GM04503 (cell line): ENCODE data around the gene DNAJB6.

Experiments
- DNase-seq: peaks from one replicate; pipeline ENCODE4 v3.0.0-alpha.2; 2012; ENCODE audit warnings: low read depth

The DNAJB6 gene

DNA sequence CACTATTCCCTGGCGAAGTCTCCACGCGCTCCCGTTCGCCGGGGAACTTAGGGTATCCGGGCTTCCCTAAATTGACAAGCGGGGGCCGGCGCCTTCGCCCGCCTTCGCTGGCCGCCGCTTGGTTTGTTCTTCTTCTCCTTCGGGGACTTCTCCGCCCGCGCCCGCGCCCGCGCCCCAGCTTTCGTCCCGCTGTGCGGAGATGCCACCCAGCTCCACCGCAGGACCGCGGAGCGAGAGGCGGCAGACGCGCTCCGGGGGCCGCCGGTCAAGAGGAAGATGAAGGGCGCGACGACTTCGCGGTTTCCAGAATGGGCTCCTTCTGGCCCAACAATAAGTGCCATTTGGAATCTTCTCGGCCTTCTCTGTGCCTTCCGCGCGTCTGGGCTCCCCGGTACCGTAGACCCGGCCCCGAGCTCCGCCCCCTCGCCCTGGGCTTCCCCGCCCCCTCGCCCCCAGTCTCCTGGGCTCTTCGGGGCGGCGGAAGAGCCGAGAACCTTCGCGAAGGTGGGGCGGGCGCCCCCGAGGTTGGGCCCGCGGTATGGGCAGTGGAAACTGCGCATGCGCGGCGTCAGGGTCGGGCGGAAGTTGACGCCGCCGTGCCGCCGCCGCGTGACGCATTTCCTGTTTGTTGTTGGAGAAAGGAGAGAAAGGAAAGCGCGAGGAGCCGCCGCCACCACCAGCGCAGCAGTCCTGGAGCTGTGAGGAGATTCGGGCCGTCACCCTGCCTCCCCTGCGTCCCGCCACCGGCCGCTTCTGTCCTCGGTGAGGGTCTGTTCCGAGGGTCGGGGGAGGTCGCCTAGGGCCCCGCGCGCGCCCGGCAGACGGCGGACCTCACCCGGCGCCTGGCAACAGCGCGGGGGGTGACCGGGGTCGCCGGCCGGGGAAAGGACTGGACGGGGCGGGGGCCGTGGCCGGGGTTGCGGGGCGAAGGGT, at the start of gene DNAJB6:
Gene DNAJB6, plus strand, starts transcription at position 622 of the 933 bp plus-strand sequence. CDS start 21,569 bp downstream, outside the sequence.
- DNase-seq: no peak

DNA sequence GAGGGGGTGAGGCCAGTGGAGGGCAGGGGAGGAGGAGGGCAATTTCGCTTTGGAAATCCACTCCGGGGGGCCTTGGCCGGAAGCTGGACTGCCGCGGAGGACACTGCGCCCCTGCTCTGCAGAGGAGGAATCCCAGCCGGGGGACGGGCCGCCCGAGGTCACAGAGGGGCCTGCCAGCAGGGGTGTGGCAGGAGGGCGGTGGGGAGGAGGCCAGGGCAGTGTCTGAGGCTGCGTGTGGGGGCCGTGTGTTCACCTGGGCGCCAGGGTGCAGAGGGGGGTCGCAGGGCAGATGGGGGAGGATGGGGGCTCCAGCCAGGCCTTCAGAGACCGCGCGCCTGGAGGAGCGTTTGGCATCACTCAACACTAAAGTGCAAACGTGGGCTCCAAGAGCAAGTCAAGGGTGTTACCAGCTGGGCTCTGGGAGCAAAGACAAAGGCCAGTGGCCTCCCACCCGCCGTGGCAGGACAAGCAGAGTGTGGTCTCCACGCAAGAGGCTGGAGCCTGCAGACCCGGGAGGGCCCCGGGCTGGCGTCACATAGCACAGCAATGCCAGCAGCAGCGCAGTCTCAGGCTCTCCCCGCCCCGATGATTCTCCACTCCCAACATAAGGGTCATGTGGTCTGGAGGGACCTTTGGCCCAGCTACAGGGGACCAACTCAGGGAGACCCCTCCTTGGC, 45.3 kb upstream of the DNAJB6 start:
- DNase-seq: no peak

DNA sequence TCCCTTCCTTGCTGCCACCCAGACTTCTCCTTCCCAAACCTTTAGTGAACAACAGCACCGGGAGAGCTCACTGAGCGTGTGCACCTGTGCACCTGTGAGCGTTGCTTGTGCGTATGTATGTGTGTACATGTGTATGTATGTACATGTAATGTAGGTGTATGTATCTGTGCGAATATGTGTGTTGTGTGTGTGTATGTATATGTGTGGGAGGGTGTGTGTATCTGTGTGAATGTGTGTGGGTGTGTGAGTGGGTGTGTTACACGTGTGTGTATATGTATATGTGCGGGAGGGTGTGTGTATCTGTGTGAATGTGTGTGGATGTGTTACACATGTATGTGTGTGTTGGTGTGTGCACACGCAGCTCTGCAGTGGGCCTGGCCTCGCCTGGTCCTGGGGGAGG, 44.5 kb upstream of the DNAJB6 start:
- no peak for DNase-seq

DNA sequence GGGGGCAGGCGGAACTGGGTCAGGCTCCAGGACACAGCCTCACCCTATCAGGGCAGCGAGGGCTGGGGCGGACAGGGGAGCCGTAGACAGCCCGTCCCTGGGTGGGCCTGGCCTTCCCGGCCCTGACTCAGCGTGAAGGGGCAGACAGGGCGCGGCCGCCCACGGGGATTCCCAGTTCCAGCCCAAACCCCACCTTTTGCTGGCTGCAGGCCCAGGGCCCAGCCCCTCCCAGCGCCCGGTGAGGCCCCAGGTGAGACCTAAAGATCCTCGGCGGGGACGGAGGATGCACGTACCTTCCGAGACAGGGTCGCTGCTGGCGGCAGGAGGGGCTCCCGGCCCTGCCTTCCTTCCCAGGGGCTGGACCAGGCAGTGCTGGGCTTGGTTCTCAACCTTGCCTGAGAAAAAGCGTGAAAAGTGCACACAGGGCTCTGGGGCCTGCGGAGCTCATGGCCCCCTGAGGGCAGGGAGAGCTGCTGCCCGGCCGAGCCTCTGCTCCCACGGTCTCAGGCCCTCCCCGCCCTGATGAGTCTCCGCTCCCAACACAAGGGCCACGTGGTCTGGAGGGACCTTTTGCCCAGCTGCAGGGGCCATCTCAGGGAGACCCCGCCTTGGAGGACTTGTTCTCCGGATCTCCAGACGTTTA, 43.9 kb upstream of the DNAJB6 start:
- DNase-seq: no peak

DNA sequence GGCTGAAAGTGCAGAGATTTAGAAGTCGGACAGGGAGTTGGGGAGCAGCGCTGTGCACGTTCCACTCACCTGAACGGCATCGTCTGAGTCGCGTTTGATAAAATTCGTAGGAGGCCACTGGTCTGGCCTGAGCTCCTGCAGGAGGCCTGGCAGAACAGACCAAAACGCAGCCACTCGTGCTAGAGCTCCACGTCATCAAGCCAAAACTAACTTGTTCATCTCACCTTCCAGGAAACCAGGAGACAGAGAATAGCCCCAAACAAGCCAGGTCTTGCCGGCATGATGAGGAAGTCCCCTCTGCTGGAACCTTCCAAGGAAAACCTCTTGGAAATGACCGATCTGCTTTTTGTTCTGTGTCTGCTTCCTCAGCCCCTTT, 43.4 kb upstream of the DNAJB6 start:
- DNase-seq: no peak

DNA sequence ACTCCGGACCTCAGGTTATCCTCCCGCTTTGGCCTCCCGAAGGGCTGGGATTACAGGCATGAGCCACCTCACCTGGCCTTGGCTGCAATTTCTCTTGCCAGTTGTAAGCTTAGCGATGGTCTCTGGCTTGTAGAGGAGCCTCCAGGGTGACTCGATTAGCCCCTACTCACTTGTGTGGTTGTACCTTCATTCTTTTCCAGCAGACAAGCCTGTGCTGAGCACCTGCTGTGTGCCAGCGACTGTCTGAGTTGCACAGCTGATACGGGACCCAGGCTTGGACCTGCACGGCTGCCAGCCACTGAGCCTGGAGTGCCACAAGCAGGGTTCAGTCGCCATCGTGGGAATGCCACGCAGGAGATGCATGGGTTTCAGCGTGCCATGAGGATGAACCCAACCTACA, 42.0 kb upstream of the DNAJB6 start:
- DNase-seq: no peak

DNA sequence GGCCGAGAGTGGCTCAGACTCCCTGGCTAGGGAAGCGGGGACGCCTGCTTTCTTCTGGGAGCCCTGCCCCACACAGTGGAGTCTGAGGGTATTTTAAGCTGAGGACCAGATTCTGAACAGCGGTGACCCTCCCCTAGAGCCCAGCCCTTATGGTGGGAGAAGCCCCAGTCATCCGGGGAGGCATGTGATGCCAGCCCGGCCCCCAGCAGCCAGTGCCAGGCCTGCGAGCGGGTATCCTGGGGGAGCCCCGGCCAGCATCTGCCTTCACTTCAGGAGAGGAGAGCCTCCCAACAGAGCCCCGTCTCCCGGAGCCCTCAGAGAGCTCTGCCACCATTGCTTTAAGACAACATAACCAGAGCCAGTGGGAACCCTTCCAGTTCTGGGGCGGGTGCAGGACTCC, 41.5 kb upstream of the DNAJB6 start:
- no peak for DNase-seq

DNA sequence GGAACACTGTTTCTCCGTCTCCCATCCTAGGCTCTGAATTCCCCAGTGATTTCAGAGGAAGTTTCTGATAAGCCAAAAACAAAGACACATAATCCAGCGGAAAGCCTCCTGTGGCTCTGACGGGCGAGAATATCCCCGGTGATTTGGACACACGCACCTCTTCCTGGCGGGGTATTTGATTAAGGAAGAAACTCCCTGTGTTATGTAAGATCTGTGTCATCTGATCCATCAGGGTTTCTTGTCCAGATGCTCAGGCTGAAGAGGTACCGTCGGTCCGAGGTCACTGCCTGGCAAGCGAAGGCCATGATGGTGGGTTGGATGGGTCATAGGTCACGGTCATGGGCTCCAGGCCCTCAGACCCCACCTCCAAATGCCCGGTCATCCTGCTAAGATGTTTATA, 39.6 kb upstream of the DNAJB6 start:
- no peak for DNase-seq

DNA sequence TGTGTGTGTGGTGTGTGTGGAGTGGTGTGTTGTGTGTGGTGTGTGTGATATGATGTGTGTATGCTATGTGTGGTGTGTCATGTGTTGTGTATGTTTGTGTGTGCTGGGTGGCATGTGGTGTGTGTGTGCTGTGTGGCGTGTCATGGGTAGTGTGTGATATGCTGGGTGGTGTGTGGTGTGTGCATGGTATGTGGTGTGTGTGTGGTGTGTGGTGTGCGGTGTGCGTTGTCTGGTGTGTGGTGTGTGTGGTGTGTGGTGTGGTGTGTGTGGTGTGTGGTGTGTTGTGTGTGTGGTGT, 37.5 kb upstream of the DNAJB6 start:
- no peak for DNase-seq

DNA sequence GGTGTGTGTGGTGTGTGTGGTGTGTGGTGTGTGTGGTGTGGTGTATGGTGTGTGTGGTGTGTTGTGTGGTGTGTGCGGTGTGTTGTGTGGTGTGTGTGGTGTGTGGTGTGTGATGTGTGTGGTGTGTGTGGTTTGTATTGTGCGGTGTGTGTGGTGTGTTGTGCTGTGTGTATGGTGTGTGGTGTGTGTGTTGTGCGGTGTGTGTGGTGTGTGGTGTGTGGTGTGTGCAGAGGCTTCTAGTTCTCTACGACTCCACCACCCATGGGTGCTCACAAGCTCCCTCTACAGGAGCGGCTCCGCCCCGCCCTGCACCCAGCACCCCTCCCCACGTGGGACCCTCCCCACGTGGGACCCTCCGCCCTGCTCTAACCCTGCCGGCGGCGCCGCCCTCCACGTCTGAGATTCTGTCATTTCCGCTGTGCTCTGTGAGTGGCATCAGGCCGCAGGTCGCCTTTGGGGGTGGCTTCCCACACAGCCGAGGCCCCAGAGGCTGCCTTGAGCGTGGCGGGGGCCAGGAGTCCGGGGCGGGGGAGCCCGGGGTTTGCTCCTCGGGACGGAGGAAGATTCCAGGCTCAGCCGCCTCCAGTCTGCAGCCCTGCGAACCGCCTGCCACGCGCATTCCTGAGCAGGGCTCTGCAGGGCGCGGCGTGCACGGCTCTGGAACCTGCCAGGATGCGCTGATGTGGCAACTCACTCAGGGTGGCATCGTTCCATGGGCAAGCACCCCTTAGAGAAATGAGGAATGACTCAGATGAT, 37.0 kb upstream of the DNAJB6 start:
- no peak for DNase-seq

DNA sequence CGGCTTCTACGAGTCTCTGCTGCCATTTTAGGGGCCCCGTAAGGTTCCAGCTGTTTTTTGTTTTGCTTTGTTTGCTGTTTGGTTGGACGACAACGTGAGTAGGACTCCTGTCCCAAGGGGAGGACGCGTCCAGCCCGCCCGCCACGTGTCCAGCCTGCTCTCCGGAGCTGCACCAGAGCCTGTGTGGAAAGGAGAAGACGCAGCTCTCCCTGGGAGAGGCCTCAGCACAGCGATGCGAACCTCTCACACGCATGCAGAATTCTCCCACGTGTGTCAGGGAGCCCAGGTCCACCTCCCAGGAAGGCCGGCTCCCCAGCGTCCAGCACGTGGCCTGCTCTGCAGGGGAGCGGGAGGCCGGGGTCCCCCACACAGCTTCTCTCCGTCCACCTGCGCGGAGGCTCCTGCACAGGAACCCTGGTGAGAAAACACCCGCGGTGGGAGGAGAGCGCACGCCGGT, 36.4 kb upstream of the DNAJB6 start:
- no peak for DNase-seq

DNA sequence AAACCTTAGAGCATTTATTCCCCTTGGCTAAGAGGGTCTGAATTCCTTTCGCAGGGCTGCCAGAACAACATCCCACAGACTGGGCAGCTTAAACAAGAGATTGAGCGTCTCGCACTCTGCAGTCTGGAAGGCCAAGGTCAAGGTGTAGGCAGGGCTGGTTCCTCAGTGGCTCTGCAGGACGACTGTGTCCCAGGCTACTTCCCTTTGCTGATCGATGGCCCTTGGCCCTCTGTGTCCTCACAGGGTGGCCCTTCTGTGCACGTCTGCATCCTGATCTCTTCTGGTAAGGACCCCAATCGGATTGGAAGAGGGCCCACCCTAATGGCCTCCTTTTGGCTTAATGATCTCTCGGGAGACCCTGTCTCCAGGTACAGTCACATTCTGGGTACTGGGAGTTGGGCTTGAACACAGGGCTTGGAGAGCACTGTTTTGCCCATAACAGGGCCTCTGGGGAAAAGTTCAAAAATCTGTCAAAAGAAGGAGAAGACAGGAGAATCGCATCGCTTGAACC, 35.1 kb upstream of the DNAJB6 start:
- DNase-seq: no peak

DNA sequence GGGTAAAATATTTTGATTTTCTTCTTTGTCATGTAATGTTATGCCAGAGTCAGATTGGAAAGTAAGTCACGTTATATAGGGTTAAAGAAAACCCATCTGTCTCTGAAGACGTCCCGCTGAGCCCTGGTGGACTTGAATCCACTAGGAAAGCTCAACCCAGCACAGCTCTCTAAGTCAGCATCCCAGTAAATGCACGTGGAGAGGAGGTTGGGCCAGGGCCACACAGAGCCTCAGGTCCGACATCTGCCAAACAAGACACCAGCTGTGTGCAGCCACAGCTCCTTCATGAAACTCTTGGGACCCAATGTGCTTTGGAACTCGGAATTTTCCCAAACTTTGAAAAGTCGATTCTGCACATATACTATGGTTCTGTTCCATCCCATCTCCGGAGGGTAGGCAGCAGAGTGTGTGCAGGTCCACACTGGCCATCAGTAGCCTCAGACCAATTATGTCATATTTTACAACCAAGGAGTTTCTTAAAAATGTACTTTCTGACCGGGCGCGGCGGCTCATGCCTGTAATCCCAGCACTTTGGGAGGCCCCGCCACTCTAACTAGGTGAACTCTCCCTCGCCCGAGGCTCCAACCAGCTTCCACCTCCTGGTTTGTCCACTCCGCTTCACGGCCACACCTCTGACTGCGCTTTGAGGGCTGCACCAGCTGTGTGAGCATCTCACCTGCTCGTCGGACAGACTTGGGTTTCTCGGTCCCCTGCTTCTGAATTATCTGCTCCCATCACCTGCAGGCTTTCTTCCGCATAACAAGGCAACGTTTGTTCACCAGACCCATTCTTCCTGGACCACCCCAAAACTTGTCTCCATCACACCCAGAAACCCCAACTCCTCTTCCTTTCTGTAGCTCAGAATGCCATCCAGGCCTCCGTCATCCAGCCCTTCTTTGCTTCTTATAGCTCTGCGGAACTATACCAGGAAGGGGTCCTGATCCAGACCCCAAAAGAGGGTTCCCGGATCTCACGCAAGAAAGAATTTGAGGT, 29.7 kb upstream of the DNAJB6 start:
- no peak for DNase-seq

DNA sequence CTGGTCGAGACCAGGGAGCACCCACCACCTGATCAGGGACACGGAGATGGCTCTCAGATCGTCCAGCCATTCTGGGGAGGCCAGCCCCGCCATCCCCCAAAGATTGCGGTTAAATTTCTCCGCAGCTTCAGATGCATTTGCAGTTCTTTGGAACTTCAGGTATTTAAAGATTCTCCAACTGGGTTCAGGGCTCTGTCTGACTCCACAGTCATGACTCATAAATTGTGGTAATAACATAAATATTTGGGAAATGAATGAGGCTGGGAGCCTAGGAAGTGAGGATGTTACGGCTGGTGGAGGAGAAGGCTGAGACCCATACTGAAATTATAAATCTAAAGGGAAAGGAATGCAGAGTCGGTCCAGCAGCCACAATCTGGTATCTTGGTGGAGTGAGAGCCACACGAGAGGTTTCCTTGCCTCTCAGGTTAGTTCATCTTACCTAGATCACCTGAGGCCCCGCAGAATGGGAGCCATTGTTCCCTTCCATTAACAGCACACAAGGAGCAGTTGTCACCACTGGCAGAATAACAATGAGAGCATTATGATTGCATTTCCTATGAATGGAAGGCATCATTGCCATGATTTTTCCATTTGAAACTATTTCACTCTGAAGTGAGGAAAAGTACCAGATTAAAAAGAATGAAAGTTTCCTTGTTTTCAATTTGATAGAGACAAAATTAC, 26.7 kb upstream of the DNAJB6 start:
- DNase-seq: peak; percentile 95

DNA sequence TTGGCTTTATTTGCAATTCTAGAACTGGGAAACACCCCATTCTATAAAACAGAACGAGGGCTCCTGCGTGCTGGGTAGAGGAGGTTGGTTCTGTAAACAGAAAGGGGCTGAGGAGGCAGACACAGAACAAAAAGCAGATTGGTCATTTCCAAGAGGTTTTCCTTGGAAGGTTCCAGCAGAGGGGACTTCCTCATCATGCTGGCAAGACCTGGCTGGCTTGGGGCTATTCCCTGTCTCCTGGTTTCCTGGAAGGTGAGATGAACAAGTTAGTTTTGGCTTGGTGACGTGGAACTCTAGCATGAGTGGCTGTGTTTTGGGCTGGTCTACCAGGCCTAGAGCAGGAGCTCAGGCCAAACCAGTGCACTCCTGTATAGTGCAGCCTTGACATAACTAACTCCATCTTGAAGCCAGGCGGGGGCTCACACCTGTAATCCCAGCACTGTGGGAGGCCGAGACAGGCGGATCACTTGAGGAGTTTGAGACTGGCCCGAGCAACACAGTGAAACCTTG, 26.1 kb upstream of the DNAJB6 start:
- no peak for DNase-seq

DNA sequence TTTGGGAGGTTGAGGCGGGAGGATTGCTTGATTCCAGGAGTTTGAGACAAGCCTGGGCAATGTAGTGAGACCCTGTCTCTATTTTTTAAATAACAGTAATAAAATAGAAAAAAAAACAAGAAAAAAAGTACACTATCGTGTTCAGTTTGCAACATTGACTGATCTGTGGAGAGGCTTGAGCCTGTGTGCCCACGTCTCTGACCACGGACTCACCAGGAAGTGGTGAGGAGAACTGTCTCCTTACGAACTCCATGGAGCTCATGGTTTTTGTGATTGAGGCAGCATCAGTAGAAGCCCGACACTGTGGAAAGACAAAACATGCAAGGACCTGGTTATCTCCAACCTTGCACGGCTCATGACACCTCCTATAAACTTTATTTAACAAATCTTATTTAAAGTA, 23.9 kb upstream of the DNAJB6 start:
- no peak for DNase-seq

DNA sequence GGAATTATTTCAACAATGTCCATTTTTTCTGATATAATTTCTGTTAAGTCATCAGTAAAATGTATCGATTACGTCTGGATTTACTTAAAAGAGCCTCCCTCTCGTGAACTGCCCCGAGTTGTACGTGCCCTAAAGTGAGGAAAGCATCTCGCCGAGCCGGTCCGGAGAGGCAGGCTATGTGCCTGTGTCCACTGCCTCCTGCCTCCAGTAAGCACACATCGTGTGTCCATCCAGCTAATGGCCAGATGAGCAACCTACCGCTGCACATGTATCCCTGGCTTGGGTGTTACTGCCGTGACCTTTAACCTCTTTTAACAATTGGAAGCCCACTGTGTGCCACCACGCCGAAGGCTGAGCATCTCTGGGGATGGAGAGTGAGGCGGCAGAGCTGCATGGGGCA, 23.2 kb upstream of the DNAJB6 start:
- no peak for DNase-seq

DNA sequence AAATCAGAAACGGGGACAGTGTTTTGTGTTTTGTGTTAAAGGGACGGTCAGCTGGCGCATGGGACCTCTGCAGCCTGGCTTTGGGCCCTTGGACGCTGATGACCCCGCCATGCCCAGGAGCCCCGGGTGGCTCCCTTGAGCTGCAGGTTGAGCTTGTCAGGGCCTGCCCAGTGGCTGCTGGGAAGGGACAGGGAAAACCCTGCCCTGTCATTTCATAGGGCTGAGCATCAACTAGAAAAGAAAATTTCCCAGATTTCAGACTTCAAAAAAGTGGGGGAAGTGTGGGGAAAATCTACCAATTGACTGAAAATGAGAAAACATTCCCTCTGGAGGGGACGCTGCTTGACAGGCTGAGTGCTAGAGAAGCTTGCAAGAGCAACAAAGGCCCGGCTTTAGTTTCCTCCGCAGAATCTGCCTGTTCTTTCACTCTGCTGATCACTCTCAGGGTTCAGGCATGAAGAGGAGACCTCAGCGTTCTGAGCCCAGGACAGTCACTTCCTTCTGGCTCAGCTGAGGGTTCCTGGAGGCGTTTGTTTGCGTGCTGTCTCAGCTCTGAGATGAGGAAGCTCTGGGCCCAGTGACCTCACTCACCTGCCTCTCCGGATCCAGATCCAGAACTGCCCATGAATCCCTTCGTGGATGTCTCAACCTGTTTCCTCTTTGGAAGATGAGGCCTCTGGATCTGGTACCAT, 18.6 kb upstream of the DNAJB6 start:
- no peak for DNase-seq

DNA sequence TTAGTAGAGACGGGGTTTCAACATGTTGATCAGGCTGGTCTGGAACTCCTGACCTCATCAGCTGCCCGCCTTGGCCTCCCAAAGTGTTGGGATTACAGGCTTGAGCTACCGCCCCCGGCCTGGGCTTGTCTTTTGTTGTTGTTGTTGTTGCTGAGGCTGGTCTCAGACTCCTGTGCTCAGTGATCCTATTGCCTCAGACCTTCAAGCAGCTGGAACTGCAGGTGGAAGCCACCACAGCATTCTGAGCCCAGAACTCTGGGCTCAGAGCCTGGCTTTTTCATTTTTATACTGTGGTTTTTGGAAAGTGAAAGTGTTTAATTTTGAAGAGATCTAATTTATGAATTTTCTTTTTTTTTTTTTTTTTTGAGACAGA, 16.2 kb upstream of the DNAJB6 start:
- DNase-seq: no peak

DNA sequence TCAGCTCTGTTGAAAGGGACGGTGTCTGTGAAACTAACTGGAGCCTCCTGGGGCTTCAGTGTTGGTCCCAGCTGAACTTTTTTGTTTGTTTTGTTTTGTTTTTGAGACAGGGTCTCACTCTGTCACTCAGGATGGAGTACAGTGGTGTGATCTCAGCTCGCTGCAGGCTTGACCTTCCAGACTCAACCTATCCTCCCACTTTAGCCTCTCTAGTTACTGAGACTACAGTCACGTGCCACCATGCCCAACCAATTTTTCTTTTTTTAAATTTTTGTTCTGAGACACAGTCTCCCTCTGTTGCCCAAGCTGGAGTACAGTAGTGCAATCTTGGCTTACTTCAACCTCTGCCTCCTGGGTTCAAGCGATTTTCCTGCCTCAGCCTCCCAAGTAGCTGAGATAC, 13.4 kb upstream of the DNAJB6 start:
- no peak for DNase-seq
